CD4-positive, alpha-beta T cell treated with Interferon gamma for 1 hour (primary cell): Measurements from ENCODE around the gene ATP8B3.

Source experiments
- DNase-seq: peaks from one replicate; pipeline ENCODE4 v3.0.0-alpha.2; 2020

ATP8B3 gene

DNA sequence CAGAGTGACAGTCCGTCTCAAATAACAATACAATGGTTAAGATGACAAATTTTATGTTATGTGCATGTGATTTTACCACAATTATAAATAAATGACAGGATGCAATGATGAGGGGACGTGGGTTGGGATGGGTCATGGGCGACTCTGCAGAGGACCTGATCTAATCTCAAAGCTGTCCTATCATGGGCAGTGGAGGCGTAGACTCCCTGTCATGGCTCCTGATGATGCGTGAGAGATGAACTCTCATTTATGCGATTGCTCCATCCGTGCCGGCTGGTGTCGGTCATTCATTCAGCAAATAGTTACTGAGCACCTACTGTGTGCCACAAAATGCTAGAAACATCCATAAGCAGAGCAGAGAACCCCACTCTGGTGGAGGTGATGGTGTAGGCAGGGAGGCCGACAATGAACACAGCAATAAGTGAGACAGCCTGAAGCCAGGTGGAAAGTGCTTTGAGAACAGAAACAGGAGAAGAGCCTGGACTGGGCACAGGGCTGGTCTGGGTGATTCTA is 37.9 kb upstream of the ATP8B3 start:
- no peak for DNase-seq

- DNase-seq: no peak
Measured at GRCh38 chr19:1849132-1849474, 37.0 kb upstream of the ATP8B3 start.

DNA sequence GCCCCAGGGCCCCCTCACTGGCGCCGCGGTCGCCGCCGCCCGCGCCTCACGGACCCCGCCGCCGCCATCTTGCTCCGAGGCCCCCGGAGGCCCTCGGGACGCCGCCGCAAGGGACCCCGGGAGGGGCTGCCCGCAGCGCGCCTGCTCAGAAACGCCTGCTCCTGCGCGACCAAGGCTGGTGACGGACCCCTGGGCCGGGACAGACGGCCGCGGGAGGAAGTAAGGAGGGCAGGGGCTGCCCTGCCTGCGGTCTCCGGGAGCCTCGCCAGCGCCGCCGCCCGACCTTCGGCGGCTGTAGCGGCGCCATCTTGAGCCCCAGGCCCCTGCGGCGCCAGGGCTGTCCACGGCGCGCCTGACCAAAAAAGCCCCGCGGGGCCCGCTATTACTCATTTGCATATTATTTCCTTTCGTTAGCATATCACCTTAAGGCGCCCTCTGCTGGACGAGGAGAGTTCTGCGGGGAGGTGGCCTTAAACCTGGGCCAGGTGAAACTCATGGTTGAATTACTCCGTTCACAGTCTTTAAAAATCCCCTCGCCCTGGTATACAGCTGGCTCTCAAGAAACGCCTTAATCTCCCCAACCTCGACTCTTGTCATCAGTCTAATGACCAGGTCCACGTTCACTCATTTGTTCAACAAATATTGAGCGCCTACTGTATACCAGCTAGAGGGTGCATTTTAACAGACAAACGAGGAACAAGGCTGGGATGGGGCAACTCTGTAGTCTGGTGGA is 36.5 kb upstream of the ATP8B3 start, which contains the start of gene REXO1:
Gene REXO1 (minus strand): TSS at position 85 of the 733 bp plus-strand sequence. CDS start 125 bp downstream, outside the sequence.
- DNase-seq: peak; percentile 94

GRCh38 chr19:1847684-1848398 is 35.8 kb upstream of the ATP8B3 start:
- no peak for DNase-seq

DNA sequence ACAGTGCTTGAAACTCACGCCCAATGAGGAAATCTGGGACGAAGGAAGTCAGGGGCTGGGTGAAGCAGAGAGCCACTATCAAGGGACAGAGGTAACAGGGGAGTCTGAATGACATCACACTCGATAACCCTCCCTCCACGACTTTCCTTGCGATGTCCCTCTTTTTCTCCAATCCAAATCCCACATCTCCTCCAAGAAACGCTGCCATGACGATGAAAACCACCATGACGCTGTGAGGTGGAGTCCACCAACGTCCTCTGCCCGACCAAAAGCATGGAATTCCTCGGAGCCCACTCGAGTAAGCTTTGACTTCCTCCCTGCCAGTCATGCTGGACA is 35.2 kb upstream of the ATP8B3 start:
- no peak for DNase-seq

GRCh38 chr19:1846517-1847204 is 34.6 kb upstream of the ATP8B3 start:
- no peak for DNase-seq

GRCh38 chr19:1845642-1846041 is 33.6 kb upstream of the ATP8B3 start:
- DNase-seq: no peak

DNA sequence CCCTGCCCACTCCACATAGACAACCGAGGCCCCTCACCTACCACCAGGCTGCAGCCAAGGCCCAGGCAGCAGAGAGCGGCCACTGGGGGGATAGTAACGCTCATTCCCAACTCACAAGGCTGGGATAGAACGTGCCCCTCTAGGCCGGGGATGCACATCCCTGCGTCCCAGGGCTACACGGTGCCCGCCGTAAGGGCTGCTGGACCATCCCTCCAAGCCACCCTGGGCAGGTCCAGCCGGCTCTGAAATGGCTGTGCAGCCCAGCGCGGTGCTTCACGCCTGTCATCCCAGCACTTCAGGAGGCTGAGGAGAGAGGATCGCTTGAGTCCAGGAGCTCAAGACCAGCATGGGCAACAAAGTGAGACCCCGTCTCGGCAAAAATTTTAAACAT is 33.0 kb upstream of the ATP8B3 start:
- no peak for DNase-seq

GRCh38 chr19:1844513-1845124 is 32.5 kb upstream of the ATP8B3 start:
- no peak for DNase-seq

- no peak for DNase-seq
Measured at GRCh38 chr19:1843646-1844394, 31.7 kb upstream of the ATP8B3 start.

DNA sequence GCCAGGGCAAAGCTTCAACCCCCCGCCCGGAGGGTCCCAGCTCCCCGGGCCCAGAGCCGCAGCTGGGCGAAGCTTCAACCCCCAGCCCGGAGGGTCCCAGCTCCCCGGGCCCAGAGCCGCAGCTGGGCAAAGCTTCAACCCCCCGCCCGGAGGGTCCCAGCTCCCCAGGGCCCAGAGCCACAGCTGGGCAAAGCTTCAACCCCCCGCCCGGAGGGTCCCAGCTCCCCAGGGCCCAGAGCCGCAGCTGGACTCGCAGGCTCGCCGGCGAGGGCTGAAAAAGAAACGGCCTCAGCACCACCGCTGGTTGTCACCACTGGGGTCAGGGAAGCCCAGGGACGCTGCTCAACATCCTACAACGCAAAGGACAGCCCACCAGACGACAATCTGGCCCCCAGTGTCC is 31.0 kb upstream of the ATP8B3 start:
- no peak for DNase-seq

DNA sequence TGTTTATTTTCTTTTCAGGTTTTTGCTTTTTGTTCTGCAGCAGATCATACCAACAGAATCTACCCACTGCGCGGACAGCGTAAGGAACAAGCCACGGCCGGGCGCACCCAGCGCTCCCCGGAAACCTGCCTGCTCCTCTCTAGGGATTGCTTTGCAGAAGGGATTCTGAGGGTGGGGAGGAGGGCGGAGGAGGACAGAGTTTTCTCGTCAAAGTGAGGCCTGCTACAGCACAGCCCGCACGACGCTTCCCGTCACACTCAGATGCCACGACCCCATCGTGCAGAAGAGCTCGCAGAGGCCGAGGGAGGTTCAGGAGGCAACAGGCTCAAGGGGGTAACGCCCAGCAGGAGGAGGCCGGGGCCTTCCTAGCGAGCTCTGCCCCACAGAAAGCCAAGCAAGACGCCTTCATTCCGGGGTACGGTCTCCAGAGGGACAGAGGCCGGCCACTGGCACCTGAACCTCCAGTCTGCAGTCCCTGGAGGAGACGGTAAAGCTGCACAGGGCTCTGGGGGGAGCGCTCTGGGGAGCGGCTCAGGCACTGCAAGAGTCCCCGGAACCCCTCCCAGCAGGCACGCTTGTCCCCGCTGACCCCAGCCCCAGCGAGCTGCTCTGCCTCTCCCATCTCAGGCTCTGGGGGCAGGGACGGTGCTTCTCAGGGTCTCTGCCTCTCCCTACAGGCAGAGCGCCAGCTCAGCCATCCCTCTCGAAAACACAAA is 29.3 kb upstream of the ATP8B3 start:
- no peak for DNase-seq

GRCh38 chr19:1840541-1841115 is 28.6 kb upstream of the ATP8B3 start:
- no peak for DNase-seq

GRCh38 chr19:1839658-1840540 is 27.8 kb upstream of the ATP8B3 start:
- DNase-seq: no peak

GRCh38 chr19:1837625-1838105 is 25.6 kb upstream of the ATP8B3 start:
- peak; percentile 25 for DNase-seq

GRCh38 chr19:1837222-1837565 is 25.1 kb upstream of the ATP8B3 start:
- DNase-seq: no peak

DNA sequence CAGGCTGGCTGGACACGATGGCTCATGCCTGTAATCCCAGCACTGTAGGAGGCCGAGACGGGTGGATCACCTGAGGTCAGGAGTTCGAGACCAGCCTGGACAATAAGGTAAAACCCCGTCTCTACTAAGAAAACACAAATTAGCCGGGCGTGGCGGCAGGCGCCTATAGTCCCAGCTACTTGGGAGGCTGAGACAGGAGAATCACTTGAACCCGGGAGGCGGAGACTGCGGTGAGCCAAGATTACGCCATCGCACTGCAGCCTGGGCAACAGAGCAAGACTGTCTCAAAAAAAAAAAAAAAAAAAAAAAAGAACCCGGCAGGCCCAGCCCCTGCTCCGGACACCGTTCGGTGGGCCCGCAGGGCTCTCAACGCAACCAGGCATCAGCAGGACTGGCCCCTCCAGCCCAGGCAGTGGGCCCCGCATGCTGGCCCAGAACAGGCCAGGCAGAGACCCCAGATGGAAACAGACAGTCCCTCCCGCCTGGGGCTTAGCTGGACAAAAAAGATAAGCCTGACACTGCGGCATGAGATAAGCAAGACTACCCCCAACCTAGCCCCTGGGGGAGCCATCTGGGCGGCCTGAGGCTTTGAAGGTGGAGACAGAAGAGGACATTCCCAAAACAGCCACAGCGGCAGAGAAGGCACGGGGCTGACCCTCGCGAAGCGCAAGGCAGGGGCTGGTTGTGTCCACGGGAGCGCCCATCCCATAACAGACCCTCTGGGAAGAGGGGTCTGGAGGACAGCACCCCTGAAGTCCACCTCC is 24.6 kb upstream of the ATP8B3 start:
- DNase-seq: no peak

GRCh38 chr19:1833540-1833939 is 21.5 kb upstream of the ATP8B3 start:
- DNase-seq: no peak

DNA sequence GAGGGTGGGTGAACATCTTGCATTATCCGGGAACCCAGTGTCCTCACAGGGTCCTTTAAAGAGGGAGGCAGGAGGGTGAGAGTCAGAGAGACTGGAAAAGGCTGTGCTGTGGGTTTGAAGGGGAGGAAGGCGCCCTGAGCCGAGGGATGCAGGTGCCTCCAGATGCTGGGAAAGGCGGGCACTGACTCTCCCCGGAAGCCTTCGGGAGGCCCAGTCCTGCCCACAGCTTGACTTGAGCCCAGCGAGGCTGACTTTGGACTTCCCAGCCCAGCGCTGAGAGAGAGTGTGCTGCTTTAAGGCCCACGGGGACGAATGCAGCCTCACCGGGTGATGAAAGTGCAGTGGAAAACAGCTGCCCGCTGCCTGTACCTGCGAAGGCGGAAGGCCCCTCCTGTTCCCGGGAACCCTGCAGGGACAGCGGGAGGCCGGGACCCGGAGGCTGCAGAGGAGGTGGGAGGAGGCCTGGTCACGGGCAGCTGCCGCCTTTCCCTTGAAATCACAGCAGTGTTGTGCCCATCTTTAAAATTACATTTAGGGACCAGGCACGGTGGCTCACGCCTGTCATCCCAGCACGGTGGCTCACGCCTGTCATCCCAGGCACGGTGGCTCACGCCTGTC is 20.1 kb upstream of the ATP8B3 start:
- DNase-seq: no peak
